SU-DHL-6 (cell line): Measurements from ENCODE around the gene HOXC10.

ENCODE experiments used
- CTCF ChIP-seq: fragments of 200-600 bp; sonication (generic); IDR thresholded peaks from one replicate; pipeline ENCODE4 v1.5.1; 2017; ENCODE audit warnings: antibody characterized with exemption, mild to moderate bottlenecking, low read length, moderate library complexity; ENCODE audit not compliant: insufficient read depth, poor library complexity, severe bottlenecking
- EZH2phosphoT487 ChIP-seq: fragments of 200-600 bp; sonication (generic), shearing (Covaris generic); conservative IDR thresholded peaks from 2 replicates; pipeline ENCODE4 v1.6.1; 2018; ENCODE audit warnings: mild to moderate bottlenecking, antibody characterized with exemption, low read length, moderate library complexity, mixed read lengths

- TF ChIP-seq CTCF: no peak
- no peak for TF ChIP-seq EZH2phosphoT487
Measured at GRCh38 chr12:53972152-53972702, 12.7 kb upstream of the HOXC10 start.
